HG02571 (cell line): ENCODE measurements around the gene MNAT1.
"Not testable (repeated sequence)": the region's sequence is repeated elsewhere in the genome, so short reads cannot be mapped to it uniquely, and the experiment has no call there.

Experiments
- ATAC-seq: cut with Tn5 transposase; IDR thresholded peaks from one replicate; pipeline ENCODE4 v1.9.1; 2021; ENCODE audit warnings: mild to moderate bottlenecking, moderate library complexity; ENCODE audit not compliant: unreplicated experiment

Gene MNAT1

GRCh38 chr14:60800409-60800808 is 65.8 kb downstream of the MNAT1 start:
- no peak for ATAC-seq

DNA sequence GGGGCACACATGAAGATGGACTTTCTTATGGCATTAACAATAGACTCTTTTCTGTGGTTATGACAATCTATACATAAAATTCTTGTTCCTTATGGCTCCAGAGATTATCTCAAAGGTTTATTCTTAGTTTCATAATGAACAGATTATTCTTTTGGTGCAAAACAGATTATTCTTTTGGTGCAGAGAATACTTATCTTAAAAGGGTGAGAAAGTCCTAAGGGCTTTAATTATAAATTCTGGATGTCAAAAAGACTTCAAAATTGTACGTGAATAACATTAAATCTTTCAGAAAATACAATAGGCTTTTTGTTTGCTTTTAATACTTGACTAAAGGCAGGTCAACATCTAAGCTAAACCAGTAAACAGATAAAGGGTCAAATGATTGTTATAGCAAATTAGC is 69.3 kb downstream of the MNAT1 start:
- no peak for ATAC-seq

GRCh38 chr14:60805841-60806430 is 71.4 kb downstream of the MNAT1 start:
- ATAC-seq = no peak

GRCh38 chr14:60807247-60807646 is 72.7 kb downstream of the MNAT1 start:
- ATAC-seq = no peak

DNA sequence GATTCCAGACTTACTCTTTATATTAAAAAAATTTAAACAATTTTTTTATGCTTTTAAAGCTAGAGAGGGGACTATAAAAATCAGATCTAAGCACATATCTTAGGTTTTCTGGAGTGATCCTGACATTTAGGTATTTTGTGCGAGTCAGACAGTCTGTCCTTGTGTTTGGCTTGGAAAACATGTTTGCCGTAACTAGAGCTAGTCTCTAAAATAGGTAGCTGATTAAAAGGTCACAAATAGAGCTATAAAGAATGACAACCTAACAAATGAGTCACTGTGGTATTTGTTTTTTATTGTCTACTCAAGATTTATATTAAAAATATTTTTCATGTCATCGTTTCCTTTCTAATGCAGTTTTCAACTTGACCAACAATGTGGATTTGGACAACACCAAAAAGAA is 73.4 kb downstream of the MNAT1 start:
- no peak for ATAC-seq

DNA sequence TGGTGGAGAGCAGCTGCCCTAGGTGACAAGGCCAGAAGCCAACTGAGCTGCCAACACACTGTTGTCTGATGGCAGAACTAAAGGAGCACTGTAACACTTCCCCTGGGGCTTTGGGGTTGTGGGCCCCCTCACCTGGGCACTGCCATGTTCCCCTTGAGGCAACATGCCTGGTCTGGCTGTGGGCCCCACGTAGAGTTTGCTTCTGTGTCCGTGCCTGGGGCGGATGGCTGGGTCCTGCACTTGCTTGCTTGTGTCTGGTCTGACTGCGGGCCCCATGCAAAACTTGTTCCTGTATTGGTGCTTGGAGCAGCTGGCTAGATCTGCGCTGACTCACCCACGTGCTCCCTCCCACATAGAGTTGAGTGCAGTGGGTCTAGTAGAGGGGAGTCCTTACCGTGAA is 78.4 kb downstream of the MNAT1 start:
- no peak for ATAC-seq

GRCh38 chr14:60815371-60815770 is 80.8 kb downstream of the MNAT1 start:
- ATAC-seq = no peak

GRCh38 chr14:60817113-60817512 is 82.6 kb downstream of the MNAT1 start:
- ATAC-seq = no peak

DNA sequence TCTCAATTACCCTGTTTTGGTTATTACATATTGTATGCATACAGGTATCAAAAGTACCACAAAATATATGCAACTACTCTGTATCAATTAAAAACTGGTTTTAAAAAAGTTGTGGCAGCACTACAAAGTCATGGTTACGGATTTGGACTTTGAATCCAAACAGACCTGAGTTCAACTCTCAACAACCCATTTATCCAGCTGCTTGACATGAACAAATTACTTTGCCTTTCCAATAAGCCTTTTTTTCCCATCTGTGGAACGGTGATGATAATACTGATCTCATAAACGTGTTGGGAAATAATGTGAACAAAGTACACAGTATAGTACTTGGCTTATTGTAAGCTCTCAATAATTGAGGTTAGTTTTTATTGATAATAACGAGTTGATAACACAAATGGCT is 85.0 kb downstream of the MNAT1 start:
- ATAC-seq = no peak

DNA sequence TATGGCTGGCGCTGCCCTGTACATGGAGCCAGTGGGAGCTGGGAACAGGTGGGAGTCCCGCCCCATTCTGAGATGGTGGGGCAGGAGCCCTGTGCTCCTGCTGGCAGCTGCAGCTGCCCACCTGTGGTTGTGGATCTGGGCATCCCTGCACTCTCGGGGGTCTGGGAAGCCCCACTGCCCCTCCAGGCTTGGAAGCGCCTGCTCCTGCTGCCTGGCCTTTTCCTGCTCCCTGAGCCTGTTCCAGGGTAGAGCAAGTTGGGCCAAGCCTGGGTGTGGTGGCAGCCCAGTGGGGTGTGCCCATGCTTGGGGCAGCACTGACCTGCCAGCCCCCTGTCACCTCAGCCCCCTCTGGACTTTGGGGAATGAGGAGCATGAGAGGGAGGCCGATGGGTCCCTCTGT is 104.0 kb downstream of the MNAT1 start:
- no peak for ATAC-seq

GRCh38 chr14:60839057-60839456 is 104.5 kb downstream of the MNAT1 start:
- ATAC-seq = no peak

DNA sequence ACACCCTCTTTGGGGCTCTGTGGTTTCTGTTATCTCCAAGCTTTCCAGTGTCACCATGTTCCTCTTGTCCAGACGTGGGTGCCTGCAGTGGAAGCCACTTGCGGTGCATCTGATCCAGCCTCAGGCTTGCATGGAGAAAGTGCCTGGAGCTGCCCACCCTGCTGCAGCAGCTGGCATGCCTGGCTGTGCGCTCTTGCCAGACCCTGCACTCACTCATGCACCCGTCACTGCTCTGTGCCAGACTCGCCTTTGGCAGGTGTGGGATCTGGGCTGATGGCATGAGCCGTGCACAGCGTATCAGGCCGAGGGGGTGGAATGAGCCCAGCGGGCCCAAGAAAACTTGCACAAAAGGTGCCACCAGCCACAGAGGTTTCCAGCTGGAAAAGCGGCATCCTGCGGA is 105.1 kb downstream of the MNAT1 start:
- no peak for ATAC-seq

DNA sequence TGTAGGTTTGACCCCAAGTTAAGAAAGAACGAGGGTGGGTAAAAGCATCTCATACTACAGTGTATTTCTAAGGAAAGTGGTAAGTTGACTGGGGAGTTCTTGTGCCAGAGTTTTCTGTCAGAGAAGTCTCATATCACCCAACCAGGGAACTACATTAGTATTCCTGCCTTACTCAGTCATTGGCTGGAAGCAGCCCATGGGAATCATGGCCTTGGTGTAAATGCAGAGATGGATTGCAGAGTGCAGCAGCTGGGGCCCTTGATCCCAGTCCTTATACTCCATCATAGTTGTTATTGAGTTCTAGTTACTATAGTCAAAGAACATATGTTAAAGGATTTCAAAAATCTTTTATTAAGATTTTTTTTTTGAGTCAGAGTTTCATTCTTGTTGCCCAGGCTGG is 105.8 kb downstream of the MNAT1 start:
- ATAC-seq = no peak

DNA sequence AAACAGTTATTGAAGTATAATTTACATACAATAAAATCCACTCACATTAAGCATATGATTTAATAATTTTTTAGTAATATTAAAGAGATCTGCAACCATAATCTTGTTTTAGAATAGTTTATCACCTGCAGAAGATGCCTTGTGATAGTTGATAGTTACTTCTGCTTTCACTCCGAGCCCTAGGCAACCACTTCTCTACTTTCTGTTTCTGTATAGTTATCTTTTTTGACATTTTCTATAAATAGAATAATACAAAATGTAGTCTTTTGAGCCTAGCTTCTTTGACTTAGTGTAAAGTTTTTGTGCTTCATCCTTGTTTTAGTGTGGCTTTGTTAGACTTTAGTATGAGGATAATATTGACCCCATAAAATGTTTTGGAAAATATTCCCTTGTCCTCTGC is 111.0 kb downstream of the MNAT1 start:
- ATAC-seq = peak; percentile 96

DNA sequence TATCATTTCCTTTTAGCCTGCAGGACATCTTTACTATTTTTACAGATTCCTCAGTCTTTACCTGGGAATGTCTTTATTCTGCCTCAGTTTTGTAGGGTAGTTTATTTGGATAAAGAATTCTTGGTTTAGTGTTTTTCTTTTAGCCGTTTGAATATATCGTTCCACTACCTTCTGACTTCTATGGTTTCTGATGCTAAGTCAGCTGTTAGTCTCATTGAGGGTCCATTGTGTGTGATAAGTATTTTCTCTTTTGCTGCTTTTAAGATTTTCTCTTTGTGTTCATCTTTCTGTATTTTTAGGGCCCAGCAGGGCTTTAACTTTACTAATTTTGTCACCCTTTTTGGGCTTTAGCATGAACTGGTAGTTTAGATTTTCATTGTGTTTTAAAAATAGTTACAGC is 113.5 kb downstream of the MNAT1 start:
- no peak for ATAC-seq

DNA sequence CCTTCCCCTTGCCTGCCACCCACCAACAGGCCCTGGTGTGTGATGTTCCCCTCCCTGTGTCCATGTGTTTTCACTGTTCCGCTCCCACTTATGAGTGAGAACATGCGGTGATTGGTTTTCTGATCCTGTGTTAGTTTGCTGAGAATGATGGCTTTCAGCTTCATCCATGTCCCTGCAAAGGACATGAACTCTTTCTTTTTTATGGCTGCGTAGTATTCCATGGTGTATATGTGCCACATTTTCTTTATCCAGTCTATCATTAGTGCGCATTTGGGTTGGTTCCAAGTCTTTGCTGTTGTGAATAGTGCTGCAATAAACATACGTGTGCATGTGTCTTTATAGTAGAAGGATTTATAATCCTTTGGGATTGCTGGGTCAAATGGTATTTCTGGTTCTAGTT is 117.1 kb downstream of the MNAT1 start:
- ATAC-seq = not testable (repeated sequence)

DNA sequence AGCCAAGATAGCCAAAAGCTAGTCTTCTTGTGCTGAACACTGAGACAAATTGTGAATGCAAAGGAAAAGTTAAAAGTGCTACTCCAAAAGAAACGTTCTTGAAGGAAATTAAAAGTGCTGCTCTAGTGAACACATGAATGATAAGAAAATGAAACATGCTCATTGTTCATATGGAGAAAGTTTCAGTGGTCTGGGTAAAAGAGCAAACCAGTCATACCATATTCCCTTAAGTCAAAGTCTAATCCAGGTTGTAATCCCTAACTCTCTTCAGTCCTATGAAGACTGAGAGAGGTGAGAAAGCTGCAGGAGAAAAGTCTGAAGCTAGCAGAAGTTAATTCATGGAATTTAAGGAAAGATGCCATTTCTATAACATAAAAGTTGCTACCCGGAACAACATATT is 121.5 kb downstream of the MNAT1 start:
- no peak for ATAC-seq

- no peak for ATAC-seq
Measured at GRCh38 chr14:60859525-60859924, 125.0 kb downstream of the MNAT1 start.

DNA sequence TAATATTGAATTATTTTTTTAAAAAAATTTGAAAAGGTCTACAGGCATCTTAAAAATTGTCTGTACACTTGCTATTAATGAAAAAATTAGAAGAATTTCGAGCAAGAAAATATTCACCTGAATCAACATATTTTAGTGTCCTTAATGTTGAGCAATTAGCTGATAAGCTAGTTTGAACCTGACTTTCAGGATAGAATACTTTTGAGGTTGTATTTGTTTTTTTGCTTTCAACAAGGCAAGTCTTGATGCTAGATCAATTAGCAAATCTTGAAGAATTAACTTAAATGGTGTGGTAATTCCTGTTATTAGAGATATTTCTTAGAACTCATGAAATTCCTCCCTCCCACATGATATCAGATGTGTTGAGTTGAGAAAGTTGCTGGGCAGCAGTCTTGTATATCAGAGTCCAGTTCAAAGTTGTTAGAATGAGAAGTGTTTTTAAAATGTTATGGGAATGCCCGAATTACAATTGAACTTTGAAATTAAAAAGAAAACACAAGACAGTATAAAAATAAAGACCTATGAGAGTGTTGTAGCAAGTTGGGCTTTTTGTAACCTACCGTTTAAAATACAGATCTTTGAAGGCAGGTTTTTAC is 127.1 kb downstream of the MNAT1 start:
- ATAC-seq = no peak

- no peak for ATAC-seq
Measured at GRCh38 chr14:60862283-60862682, 127.7 kb downstream of the MNAT1 start.

- no peak for ATAC-seq
Measured at GRCh38 chr14:60863249-60863648, 128.7 kb downstream of the MNAT1 start.

GRCh38 chr14:60865378-60866127 is 131.0 kb downstream of the MNAT1 start:
- ATAC-seq = no peak
